Stimulated activated CD4-positive, alpha-beta T cell treated with anti-CD3 and anti-CD28 coated beads, Interleukin-4, amount 100 ng/mL, for 4 hours (primary cell): ENCODE data around the gene PPT1.

ENCODE experiments used
- DNase-seq, 2 experiments: peaks; one replicate each; pipeline ENCODE4 v3.0.0-alpha.2; 2020

Gene PPT1

GRCh38 chr1:40092241-40092640 lies 4.8 kb downstream of the PPT1 start:
- DNase-seq: no peak

GRCh38 chr1:40090652-40091355 lies 6.2 kb downstream of the PPT1 start:
- no peak for DNase-seq

GRCh38 chr1:40084750-40085149 lies 12.3 kb downstream of the PPT1 start:
- peak; percentile 12 to 23 for DNase-seq

DNA sequence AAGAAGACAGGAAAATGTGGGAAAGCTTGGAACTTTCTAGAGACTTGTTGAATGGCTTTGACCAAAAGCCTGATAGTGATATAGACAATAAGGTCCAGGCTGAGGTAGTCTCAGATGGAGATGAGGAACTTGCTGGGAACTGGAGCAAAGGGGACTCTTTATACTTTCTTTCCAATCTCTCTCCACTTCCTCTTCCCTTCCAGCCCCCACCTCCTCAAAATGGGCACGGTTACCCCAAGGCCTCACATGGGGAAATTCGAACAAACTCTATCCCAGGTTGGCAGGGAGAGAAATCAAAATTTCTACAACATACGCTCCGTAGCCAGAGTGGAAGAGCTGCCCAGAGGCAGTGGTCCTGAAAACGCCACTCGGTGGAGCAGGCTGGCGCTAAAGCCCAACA lies 15.2 kb downstream of the PPT1 start:
- DNase-seq: no peak

GRCh38 chr1:40079774-40080400 lies 17.2 kb downstream of the PPT1 start:
- no peak for DNase-seq

DNA sequence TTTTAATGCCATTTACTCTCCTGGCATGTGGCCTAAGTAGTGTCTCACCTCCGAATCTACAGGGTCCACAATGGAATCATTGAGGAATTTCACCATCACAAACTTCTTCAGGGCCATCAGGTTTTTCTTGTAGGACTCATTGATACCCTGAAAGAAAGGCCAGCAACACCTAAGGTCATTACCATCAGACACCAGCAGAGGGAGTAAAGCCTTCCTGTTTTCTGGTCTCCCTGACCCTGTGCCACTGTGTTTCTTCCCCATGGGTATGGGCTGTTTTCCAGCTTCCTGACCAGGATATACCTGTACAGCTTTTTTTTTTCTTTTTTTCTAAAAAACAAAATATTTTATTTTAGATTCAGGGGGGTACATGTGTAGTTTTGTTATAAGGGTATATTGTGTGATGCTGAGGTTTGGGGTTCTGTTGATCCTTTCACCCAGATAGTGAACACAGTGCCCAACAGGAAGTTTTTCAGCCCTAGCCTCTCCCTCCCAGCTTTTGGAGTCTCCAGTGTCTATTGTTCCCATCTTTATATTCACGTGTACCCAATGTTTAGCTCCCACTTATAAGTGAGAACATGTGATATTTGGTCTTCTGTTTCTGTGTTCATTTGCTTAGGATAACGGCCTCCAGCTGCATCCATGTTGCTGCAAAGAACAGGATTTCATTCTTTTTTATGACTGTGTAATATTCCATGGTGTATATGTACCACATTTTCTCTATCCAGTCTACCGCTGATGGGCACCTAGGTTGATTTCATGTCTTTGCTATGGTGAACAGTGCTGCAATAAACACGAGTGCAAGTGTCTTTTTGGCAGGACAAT lies 18.3 kb downstream of the PPT1 start:
- DNase-seq: peak in 1 of 2 experiments; percentile 17

GRCh38 chr1:40076895-40077312 lies 20.1 kb downstream of the PPT1 start:
- DNase-seq: no peak

DNA sequence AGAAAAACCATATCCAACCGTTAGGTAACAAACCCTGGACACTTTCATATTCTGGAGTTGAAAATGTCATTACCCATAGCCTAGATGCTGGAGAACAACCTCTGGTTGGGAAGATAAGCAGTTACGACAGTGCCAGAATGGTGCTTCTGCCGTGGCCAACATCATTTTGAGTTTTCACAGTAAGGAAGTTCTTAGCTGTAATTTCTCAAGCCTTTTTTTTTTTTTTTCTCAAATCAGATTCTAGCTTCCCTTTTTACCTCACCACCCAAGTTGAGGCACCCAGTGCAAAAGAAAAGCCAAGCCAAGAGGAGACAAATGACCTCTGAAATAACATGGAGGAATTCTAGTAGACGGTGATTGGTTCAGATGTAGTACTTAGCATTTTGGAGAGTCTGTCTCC lies 21.8 kb downstream of the PPT1 start:
- DNase-seq: no peak

GRCh38 chr1:40073062-40073461 lies 24.0 kb downstream of the PPT1 start:
- no peak for DNase-seq

DNA sequence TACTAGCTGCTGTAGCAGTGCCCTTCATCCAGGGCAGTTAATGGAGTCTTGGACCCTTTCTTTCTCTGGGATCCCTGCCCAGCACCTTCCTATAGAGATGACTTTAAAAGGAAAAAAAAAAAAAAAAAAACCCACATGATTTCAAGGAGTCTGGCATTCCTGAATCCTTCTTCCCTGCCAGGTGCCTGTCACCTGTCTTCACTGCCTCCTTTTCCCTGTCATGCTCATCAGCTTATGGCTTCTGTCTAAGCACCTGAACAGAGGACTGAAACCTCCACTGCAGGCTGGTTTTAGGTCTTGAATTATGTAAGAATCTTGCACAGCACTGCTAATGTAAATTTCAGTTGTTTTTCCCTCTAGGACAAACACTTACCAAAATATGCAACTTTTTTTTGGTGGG lies 24.9 kb downstream of the PPT1 start:
- no peak for DNase-seq

DNA sequence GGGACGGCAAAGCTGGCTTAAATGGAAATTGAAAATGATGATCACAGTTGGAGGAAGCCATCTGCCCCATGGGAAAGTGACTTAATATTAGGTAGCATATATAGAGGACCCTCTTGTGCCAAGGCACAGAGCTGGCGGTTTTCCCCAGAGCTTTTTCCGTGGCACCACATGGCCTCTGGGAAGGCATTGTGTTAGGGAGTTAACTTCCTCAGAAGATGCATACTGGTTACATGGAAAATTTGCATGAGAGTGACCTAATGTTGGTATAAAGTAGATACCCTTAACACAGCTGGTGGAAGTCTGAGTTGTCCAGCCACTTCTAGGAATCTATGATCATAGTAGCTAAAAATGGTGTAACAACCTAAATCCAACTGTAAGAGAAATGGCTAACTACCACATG lies 29.2 kb downstream of the PPT1 start:
- no peak for DNase-seq

GRCh38 chr1:40067023-40067422 lies 30.0 kb downstream of the PPT1 start:
- DNase-seq: no peak

GRCh38 chr1:40064797-40065499 lies 32.1 kb downstream of the PPT1 start:
- no peak for DNase-seq

DNA sequence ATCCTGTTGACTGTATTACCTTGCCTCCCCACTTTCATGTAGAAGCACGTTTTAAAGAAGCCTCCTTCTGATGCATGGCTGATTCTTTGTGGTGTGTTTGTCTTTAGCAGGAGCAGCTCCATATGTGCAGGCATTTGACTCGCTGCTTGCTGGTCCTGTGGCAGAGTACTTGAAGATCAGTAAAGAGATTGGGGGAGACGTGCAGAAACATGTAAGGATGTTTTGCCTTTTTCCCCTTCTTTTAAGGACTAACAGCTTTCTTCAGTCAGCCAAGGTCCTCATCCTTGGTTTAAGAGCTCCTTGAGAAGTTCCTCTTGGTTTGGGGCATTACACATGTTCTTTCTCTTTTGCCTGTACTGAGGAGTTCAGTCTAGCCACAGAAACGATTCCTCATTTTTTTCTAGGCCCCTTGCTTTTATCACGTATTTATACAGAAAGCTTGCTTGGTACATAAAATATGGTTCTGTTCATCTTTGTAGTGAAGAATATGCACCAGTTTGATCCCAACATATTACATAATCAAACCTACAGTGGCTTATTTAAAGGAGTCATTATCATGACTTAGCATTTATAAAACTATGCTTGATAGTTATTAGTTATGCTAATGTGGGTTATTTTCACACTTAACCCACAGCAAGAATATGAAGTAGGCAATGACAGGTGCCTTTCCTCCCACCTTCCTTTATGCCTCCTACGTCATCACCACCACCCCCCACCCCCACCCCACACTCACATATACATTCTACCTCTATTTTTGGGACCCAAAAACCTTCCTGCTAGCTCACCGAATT lies 36.9 kb downstream of the PPT1 start:
- peak in 1 of 2 experiments; percentile 18 for DNase-seq

- DNase-seq: no peak
These were observed 37.6 kb downstream of the PPT1 start for GRCh38 chr1:40059338-40059959.

DNA sequence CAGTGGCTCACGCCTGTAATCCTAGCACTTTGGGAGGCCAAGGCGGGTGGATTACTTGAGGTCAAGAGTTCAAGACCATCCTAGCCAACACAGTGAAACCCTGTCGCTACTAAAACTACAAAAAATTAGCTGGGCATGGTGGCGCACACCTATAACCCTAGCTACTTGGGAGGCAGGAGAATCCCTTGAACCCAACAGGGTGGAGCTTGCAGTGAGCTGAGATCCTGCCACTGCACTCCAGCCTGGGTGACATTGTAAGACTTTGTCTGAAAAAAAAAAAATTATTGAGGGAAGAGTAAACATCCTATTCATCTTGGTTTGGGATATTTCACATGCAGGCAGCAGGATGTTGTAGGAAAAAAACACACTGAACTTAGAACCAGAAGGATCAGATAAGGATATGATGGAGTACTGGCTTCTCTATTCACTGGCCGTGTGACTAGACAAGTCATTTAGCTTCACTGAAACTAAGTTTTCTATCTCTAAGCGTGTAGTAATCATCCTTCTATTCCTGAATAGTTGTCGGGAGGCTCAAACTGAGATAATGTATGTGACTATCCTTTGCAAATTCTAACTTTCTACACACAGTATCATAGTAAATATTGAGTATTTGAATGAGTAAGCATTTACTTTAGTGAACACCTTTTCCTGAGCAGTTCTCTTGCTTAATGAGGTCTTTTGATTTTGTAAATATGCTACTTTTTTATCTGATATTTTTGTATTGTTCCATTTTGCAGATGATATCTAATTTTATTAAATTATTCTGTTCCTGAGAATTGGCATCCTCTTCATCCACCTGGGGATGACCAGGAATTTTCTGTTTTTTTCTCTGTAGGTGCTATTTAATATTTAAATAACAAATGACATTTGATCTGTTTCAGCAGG lies 38.4 kb downstream of the PPT1 start:
- DNase-seq: no peak

DNA sequence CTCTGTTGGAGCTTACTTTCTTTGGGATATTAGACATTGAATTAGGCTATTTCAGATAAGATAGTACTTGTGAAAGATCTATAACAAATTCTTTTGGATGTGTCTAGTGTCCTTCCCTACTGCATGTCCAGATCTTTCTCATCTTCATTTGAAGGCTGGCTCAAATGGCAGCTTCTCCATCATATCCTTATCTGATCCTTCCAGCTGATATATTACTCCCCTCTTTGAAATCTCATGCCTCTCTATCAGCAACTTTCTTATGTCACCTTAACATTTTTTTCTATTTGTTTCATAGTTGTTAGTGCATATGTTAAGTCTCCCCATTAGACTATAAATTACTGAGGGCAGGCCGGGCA lies 39.0 kb downstream of the PPT1 start:
- no peak for DNase-seq

DNA sequence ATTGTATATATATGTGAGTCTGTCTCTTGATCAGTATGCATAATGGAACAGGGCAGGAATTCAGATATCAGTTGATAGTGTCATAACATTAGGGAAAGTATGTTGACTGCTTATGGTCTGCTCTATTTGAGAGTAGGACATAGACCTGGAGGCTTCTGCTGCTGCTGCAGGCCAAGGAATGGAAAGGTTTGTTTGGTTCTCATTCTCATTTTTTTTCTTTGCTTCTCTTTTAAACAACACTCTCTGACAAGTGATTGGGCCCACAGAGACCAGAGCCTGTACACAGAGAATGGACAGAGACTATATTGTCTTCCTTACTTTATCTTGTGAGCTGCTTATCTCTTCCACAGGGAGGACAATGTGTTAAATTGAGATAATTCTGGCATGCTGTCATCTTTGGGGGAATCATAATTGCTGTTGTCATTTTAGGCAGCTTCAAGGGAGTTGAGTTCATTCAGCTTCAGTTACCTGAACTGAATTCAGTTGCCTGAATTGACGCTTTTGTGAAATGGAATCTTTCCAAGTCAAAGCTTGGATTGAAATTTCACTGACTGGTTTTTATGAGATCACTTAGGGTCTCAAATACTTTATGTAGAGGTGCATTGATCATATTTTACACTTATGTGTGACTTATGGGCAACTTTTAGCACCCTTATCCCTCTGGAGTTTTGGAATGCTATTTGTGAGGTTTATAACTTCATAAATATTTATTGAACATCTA lies 39.6 kb downstream of the PPT1 start:
- DNase-seq: no peak

DNA sequence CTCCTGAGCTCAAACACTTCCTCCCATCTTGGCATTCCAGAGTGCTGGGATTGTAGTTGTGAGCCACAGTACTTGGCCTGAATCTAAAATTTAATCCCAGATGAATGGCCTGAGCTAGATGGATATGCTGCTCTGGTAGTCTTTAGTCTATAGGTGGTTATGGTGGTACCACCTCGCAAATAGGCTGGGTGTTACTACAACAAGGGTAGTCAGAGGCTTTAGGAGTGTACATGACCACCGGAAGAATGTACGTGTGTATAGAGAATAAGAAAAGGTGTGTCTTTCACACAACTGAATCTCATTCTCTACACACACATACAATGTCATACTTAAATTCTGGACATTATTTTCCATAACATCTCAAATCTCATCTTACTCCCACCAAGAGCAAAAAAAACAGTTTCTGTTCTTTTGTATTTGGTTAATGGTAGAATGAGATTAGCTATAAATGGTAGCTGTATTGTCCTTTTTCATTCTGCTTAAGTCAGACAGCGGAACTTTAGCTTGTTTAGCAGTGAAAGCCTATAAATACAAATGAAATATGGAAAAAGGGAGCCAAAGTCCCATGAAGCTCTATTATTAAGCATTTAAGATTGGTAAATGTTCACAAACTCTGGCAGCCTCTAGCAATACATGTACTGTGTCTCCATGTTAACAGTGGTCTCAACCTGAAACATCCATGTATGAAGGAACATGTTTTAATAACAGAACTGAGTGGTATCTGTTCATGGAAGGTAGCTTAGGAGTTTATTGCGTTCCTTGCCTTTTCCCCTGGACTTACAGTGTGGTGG lies 40.3 kb downstream of the PPT1 start:
- DNase-seq: no peak
